Measurements from ENCODE around the gene SNTA1.

GRCh38 chr20:33472868-33473435, 29.4 kb upstream of the SNTA1 start:
- TF ChIP-seq RBBP5 (IDR thresholded peaks at IDR 0.05; ENCODE audit: borderline replicate concordance, low read depth, low read length) (no peak), TEAD4 (IDR thresholded peaks at IDR 0.05; ENCODE audit: low read depth, low read length) (no peak), NRF1 (IDR thresholded peaks at IDR 0.05; ENCODE audit: low read depth, low read length) (no peak), EP300 (IDR thresholded peaks at IDR 0.05; ENCODE audit: borderline replicate concordance in 1 of 2, low read depth in 2 of 2, low read length in 2 of 2) (no peak), TCF12 (IDR thresholded peaks at IDR 0.05; ENCODE audit: low read depth, low read length) (no peak), JUN (IDR thresholded peaks at IDR 0.05; ENCODE audit: low read depth, low read length) (no peak), TBP (IDR thresholded peaks at IDR 0.05; ENCODE audit: low read depth, low read length) (no peak), EZH2 (IDR thresholded peaks at IDR 0.05; ENCODE audit: low read depth, low read length, severe bottlenecking) (no peak), POLR2AphosphoS5 (IDR thresholded peaks at IDR 0.05; ENCODE audit: low read depth, low read length) (no peak), ZNF274 (IDR thresholded peaks at IDR 0.05; ENCODE audit: borderline replicate concordance, extremely low read depth, low read length) (no peak), POLR2A (IDR thresholded peaks at IDR 0.05; ENCODE audit: control extremely low read depth in 1 of 2, low read depth in 2 of 2, low read length in 2 of 2) (no peak)
- TF ChIP-seq, protein P1, sequence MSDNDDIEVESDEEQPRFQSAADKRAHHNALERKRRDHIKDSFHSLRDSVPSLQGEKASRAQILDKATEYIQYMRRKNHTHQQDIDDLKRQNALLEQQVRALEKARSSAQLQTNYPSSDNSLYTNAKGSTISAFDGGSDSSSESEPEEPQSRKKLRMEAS (IDR thresholded peaks at IDR 0.05) = no peak
- TF ChIP-seq, protein P2, sequence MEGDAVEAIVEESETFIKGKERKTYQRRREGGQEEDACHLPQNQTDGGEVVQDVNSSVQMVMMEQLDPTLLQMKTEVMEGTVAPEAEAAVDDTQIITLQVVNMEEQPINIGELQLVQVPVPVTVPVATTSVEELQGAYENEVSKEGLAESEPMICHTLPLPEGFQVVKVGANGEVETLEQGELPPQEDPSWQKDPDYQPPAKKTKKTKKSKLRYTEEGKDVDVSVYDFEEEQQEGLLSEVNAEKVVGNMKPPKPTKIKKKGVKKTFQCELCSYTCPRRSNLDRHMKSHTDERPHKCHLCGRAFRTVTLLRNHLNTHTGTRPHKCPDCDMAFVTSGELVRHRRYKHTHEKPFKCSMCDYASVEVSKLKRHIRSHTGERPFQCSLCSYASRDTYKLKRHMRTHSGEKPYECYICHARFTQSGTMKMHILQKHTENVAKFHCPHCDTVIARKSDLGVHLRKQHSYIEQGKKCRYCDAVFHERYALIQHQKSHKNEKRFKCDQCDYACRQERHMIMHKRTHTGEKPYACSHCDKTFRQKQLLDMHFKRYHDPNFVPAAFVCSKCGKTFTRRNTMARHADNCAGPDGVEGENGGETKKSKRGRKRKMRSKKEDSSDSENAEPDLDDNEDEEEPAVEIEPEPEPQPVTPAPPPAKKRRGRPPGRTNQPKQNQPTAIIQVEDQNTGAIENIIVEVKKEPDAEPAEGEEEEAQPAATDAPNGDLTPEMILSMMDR (IDR thresholded peaks at IDR 0.05; ENCODE audit: control extremely low read depth in 1 of 3, insufficient read depth in 1 of 3, low read depth in 1 of 3, low read length in 3 of 3) = no peak

All from H1 (cell line).